SK-N-SH (cell line): ENCODE measurements around the gene GJE1. TPM values are rescaled to one million over a fixed set of nuclear protein-coding genes. Genes with fewer than 3 reads are reported as not detected.

Experiments
- CTCF ChIA-PET: fragments of 300-600, 350-600 bp; formaldehyde crosslinking; extraction: SDS; loops from one replicate; lab custom pipeline; 2021; lab: Yijun Ruan, JAX
- POLR2A ChIA-PET: fragments of 350-600 bp; sonication (Branson Sonifier 250); formaldehyde crosslinking; extraction: SDS; loops from one replicate; lab custom pipeline; 2020; ENCODE audit warnings: antibody characterized with exemption, inconsistent platforms; lab: Yijun Ruan, JAX
- DNase-seq: peaks from one replicate; pipeline ENCODE4 v3.0.0; 2012
- H2AFZ ChIP-seq: fragments of 200-600 bp; sonication (generic); 2 replicates; pipeline ENCODE4 v1.8.1; 2016; ENCODE audit warnings: antibody characterized with exemption, mild to moderate bottlenecking, low read depth
- H3F3A ChIP-seq: fragments of 200-600 bp; sonication (generic); replicated peaks from 2 replicates; pipeline ENCODE3; 2016; ENCODE audit warnings: antibody characterized with exemption, mild to moderate bottlenecking; ENCODE audit not compliant: insufficient read depth
- H3K27ac ChIP-seq, 2 experiments: fragments of 200-500 bp in 1 of 2; fragments of 200-600 bp in 1 of 2; sonication (Bioruptor generic) in 1 of 2; sonication (generic), shearing (Covaris generic) in 1 of 2; 2 replicates each; pipeline versions ENCODE4 v1.5.1 to v1.6.1; 2014 to 2016; ENCODE audit warnings: low read depth in 2 of 2, inconsistent platforms in 1 of 2, low read length in 1 of 2, mild to moderate bottlenecking in 1 of 2, mixed read lengths in 1 of 2
- H3K27me3 ChIP-seq: fragments of 200-600 bp; sonication (generic), shearing (Covaris generic); 2 replicates; pipeline ENCODE4 v1.6.1; 2016; ENCODE audit warnings: mixed run types; ENCODE audit not compliant: insufficient read depth
- H3K36me3 ChIP-seq, 2 experiments: fragments of 200-500 bp in 1 of 2; fragments of 200-600 bp in 1 of 2; sonication (Bioruptor generic) in 1 of 2; sonication (generic) in 1 of 2; replicated peaks in 1 of 2; 2 replicates each; pipeline versions ENCODE3 to v1.5.1; 2014 to 2016; ENCODE audit warnings: low read length in 1 of 2, mild to moderate bottlenecking in 1 of 2; ENCODE audit not compliant: insufficient read depth in 2 of 2, control insufficient read depth in 1 of 2
- H3K4me1 ChIP-seq, 2 experiments: fragments of 200-500 bp in 1 of 2; fragments of 200-600 bp in 1 of 2; sonication (Bioruptor generic) in 1 of 2; sonication (generic), shearing (Covaris generic) in 1 of 2; 2 replicates each; pipeline versions ENCODE4 v1.5.1 to v1.6.1; 2014 to 2016; ENCODE audit warnings: low read depth in 1 of 2, low read length in 1 of 2, mixed run types in 1 of 2; ENCODE audit not compliant: insufficient read depth in 2 of 2, control insufficient read depth in 1 of 2
- H3K4me2 ChIP-seq: fragments of 200-600 bp; sonication (generic), shearing (Covaris generic); 2 replicates; pipeline ENCODE4 v1.6.1; 2017; ENCODE audit warnings: mixed run types
- H3K4me3 ChIP-seq, 2 experiments: fragments of 200-500 bp in 1 of 2; fragments of 200-600 bp in 1 of 2; sonication (Bioruptor generic) in 1 of 2; sonication (generic), shearing (Covaris generic) in 1 of 2; 2 replicates each; pipeline versions ENCODE4 v1.5.1 to v1.8.1; 2014 to 2016; ENCODE audit warnings: low read depth in 2 of 2, inconsistent platforms in 1 of 2, low read length in 1 of 2, mild to moderate bottlenecking in 1 of 2, mixed read lengths in 1 of 2, moderate library complexity in 1 of 2
- H3K79me2 ChIP-seq: fragments of 200-600 bp; sonication (generic); 2 replicates; pipeline ENCODE4 v1.8.1; 2017; ENCODE audit warnings: mild to moderate bottlenecking; ENCODE audit not compliant: insufficient read depth
- H3K9ac ChIP-seq: fragments of 200-600 bp; sonication (generic); 2 replicates; pipeline ENCODE4 v1.6.1; 2017; ENCODE audit warnings: mixed run types
- H3K9me2 ChIP-seq: fragments of 200-600 bp; sonication (generic); 2 replicates; pipeline ENCODE4 v1.6.1; 2017; ENCODE audit warnings: mixed run types
- H3K9me3 ChIP-seq: fragments of 200-600 bp; sonication (generic); 2 replicates; pipeline ENCODE4 v1.6.1; 2017; ENCODE audit warnings: mixed run types, mild to moderate bottlenecking, moderate library complexity
- H4K20me1 ChIP-seq: fragments of 200-600 bp; sonication (generic); 2 replicates; pipeline ENCODE4 v1.6.1; 2017; ENCODE audit warnings: mild to moderate bottlenecking, mixed run types; ENCODE audit not compliant: insufficient read depth
- CHD2 ChIP-seq: fragments of 150-350 bp; IDR thresholded peaks from 2 replicates; pipeline ENCODE4 v1.6.1; 2018; ENCODE audit warnings: low read length; ENCODE audit not compliant: partially characterized antibody
- CTCF ChIP-seq: fragments of 200-600 bp; sonication (generic); IDR thresholded peaks from 2 replicates; pipeline ENCODE4 v1.6.1; 2017; ENCODE audit warnings: antibody characterized with exemption, mild to moderate bottlenecking, moderate library complexity
- ELF1 ChIP-seq: IDR thresholded peaks from 2 replicates; pipeline ENCODE4 v1.4.0; 2012
- EP300 ChIP-seq, 2 experiments: IDR thresholded peaks; 2 replicates each; pipeline versions ENCODE4 v1.4.0 to v1.6.1; 2012; ENCODE audit warnings: borderline replicate concordance in 1 of 2, low read depth in 1 of 2, low read length in 1 of 2
- EZH2phosphoT487 ChIP-seq: fragments of 200-600 bp; sonication (generic); IDR thresholded peaks from 2 replicates; pipeline ENCODE4 v1.6.1; 2017; ENCODE audit warnings: low read depth, mixed run types, mild to moderate bottlenecking, antibody characterized with exemption, moderate library complexity, borderline replicate concordance
- FOSL2 ChIP-seq: IDR thresholded peaks from 2 replicates; pipeline ENCODE4 v1.4.0; 2012; ENCODE audit warnings: low read depth, mild to moderate bottlenecking, moderate library complexity, borderline replicate concordance
- FOXJ3 ChIP-seq: sonication (generic); formaldehyde crosslinking; IDR thresholded peaks from 2 replicates; pipeline ENCODE4 v1.5.1; 2020; ENCODE audit warnings: mild to moderate bottlenecking, missing genetic modification reagents
- FOXM1 ChIP-seq: IDR thresholded peaks from 2 replicates; pipeline ENCODE4 v1.4.0; 2012; ENCODE audit warnings: low read depth, mild to moderate bottlenecking
- GABPA ChIP-seq: IDR thresholded peaks from 2 replicates; pipeline ENCODE4 v1.4.0; 2012; ENCODE audit warnings: low read depth, mild to moderate bottlenecking
- GATA2 ChIP-seq: sonication (generic); formaldehyde crosslinking; IDR thresholded peaks from 2 replicates; pipeline ENCODE4 v1.5.0; 2020; ENCODE audit warnings: mild to moderate bottlenecking, missing genetic modification reagents
- IRF3 ChIP-seq: fragments of 150-350 bp; IDR thresholded peaks from 2 replicates; pipeline ENCODE4 v1.6.1; 2016; ENCODE audit warnings: mild to moderate bottlenecking, low read depth, low read length
- JUND ChIP-seq: IDR thresholded peaks from 2 replicates; pipeline ENCODE4 v1.4.0; 2012
- NRF1 ChIP-seq: IDR thresholded peaks from 2 replicates; pipeline ENCODE4 v1.6.1; 2012; ENCODE audit warnings: low read depth, mild to moderate bottlenecking, low read length
- POLR2AphosphoS5 ChIP-seq: IDR thresholded peaks from 2 replicates; pipeline ENCODE4 v1.6.1; 2012; ENCODE audit warnings: low read depth, low read length
- RAD21 ChIP-seq: IDR thresholded peaks from 2 replicates; pipeline ENCODE4 v1.6.1; 2012; ENCODE audit warnings: mild to moderate bottlenecking, low read length
- RCOR1 ChIP-seq: fragments of 150-350 bp; IDR thresholded peaks from 2 replicates; pipeline ENCODE4 v1.6.1; 2017; ENCODE audit warnings: antibody characterized with exemption, low read length
- RFX5 ChIP-seq: IDR thresholded peaks from 2 replicates; pipeline ENCODE4 v1.6.1; 2012; ENCODE audit warnings: mild to moderate bottlenecking, improper control_type of control experiment, low read length
- SMC3 ChIP-seq: IDR thresholded peaks from 2 replicates; pipeline ENCODE4 v1.6.1; 2012; ENCODE audit warnings: low read depth, low read length, improper control_type of control experiment
- TEAD4 ChIP-seq: IDR thresholded peaks from 2 replicates; pipeline ENCODE4 v1.4.0; 2012; ENCODE audit warnings: mild to moderate bottlenecking, borderline replicate concordance; ENCODE audit not compliant: insufficient read depth
- USF1 ChIP-seq: IDR thresholded peaks from 2 replicates; pipeline ENCODE4 v1.4.0; 2012; ENCODE audit warnings: low read depth, borderline replicate concordance
- USF2 ChIP-seq: fragments of 150-350 bp; IDR thresholded peaks from 2 replicates; pipeline ENCODE4 v1.6.1; 2017; ENCODE audit warnings: antibody characterized with exemption, low read length, low read depth, borderline replicate concordance
- YY1 ChIP-seq: IDR thresholded peaks from 2 replicates; pipeline ENCODE4 v1.4.0; 2012; ENCODE audit warnings: low read depth, mild to moderate bottlenecking
- WGBS: methylation state at CpG from one replicate; pipeline ENCODE4 v1.1.6; 2017; ENCODE audit warnings: low lambda C conversion rate; 5-methylcytosine and 5-hydroxymethylcytosine counted together
- polyA plus RNA-seq, 3 experiments: library from polyadenylated mRNA; depleted of rRNA; stranded (reverse); fragments of >200 nt; gene quantifications; 2 replicates each; pipeline ENCODE4 v1.2.3, GENCODE V29; 2012

Gene GJE1
- polyA plus RNA-seq, 1 of the 3 experiments (the other 2 are of a cell fraction) = not detected

- POLR2A ChIA-PET = no interaction called here
- CTCF ChIA-PET = interaction anchor here (1.0 to 1.3 kb wide), 2 partner anchors 11 to 18 kb away, joined by 3 to 4 read pairs; no protein-coding TSS in a partner anchor
- no peak for TF ChIP-seq GATA2
- TF ChIP-seq SMC3 = no peak
- no peak for TF ChIP-seq YY1
- TF ChIP-seq FOXJ3 = no peak
- no peak for TF ChIP-seq GABPA
- no peak for TF ChIP-seq FOXM1
- no peak for TF ChIP-seq RFX5
- no peak for TF ChIP-seq EZH2phosphoT487
- TF ChIP-seq POLR2AphosphoS5 = no peak
- TF ChIP-seq JUND = no peak
- no peak for TF ChIP-seq USF1
- TF ChIP-seq NRF1 = no peak
- TF ChIP-seq RAD21 = no peak
- TF ChIP-seq ELF1 = no peak
- TF ChIP-seq IRF3 = no peak
- no peak for TF ChIP-seq CHD2
- no peak for TF ChIP-seq EP300 (IDR thresholded peaks at IDR 0.05; ENCODE audit: borderline replicate concordance in 1 of 2, low read depth in 1 of 2, low read length in 1 of 2)
- Histone ChIP-seq H3K27ac (no peak overlapping the region), H2AFZ (no peak overlapping the region), H3K27me3 (no peaks in the 10 kb centered on the region), H3K4me1 (no peaks in the 10 kb centered on the region), H3K4me2 (no peak overlapping the region), H3K79me2 (no peaks in the 10 kb centered on the region), H3K36me3 (no peaks in the 10 kb centered on the region), H3K9me2 (no peaks in the 10 kb centered on the region), H3K9ac (no peak overlapping the region), H3F3A (no peaks in the 10 kb centered on the region), H4K20me1 (no peaks in the 10 kb centered on the region), H3K9me3 (0 out of 2 replicates have a peak, but pooled peaks cover 5% of the 10 kb centered on the region), H3K4me3 (no peak overlapping the region)
- DNase-seq = no peak
- 37% methylated on average over 1 of the region's 1 CpG for WGBS
These were observed 1.9 kb upstream of the GJE1 start for GRCh38 chr6:142130814-142131213.

- Histone ChIP-seq H3K9me2 (no peaks in the 10 kb centered on the region), H3K27me3 (no peaks in the 10 kb centered on the region), H3K36me3 (no peaks in the 10 kb centered on the region), H3K9me3 (no peaks in the 10 kb centered on the region), H4K20me1 (no peaks in the 10 kb centered on the region), H3K9ac (no peak overlapping the region), H3K27ac (no peak overlapping the region), H3K4me1 (no peaks in the 10 kb centered on the region), H3K4me3 (no peak overlapping the region), H3F3A (no peaks in the 10 kb centered on the region), H2AFZ (no peak overlapping the region; the same call in 1 of the 2 replicates), H3K79me2 (no peaks in the 10 kb centered on the region), H3K4me2 (no peak overlapping the region)
- ChIA-PET POLR2A (no interaction called here), CTCF (interaction anchor here (1.3 to 1.4 kb wide), 2 partner anchors 8 to 248 kb away, joined by 3 to 7 read pairs; partner anchors contain the start of genes NMBR and VTA1)
- no peak for DNase-seq
- 5% methylated on average over 2 of the region's 2 CpGs for WGBS
- TF ChIP-seq TEAD4 = no peak
- no peak for TF ChIP-seq FOXM1
- TF ChIP-seq IRF3 = no peak
- no peak for TF ChIP-seq FOXJ3
- TF ChIP-seq USF2 = no peak
- TF ChIP-seq GATA2 = no peak
- TF ChIP-seq GABPA = no peak
- no peak for TF ChIP-seq RCOR1
- no peak for TF ChIP-seq CTCF
- TF ChIP-seq EP300 (IDR thresholded peaks at IDR 0.05; ENCODE audit: borderline replicate concordance in 1 of 2, low read depth in 1 of 2, low read length in 1 of 2) = no peak
- TF ChIP-seq FOSL2 = no peak
These were observed 6.2 kb downstream of the GJE1 start for GRCh38 chr6:142138876-142139275.
